HG02870 (cell line): Measurements from ENCODE around the gene SLCO3A1.

Source experiments
- ATAC-seq: cut with Tn5 transposase; IDR thresholded peaks from one replicate; pipeline ENCODE4 v1.9.1; 2021; ENCODE audit warnings: mild to moderate bottlenecking, moderate library complexity; ENCODE audit not compliant: unreplicated experiment

Gene SLCO3A1

GRCh38 chr15:91881569-91882297 is 28.2 kb downstream of the SLCO3A1 start:
- no peak for ATAC-seq

GRCh38 chr15:91882858-91883586 is 29.5 kb downstream of the SLCO3A1 start:
- ATAC-seq: no peak

GRCh38 chr15:91884606-91885005 is 31.1 kb downstream of the SLCO3A1 start:
- no peak for ATAC-seq

- no peak for ATAC-seq
Observed at GRCh38 chr15:91885054-91885453, 31.5 kb downstream of the SLCO3A1 start.

GRCh38 chr15:91885714-91886270 is 32.3 kb downstream of the SLCO3A1 start:
- no peak for ATAC-seq

GRCh38 chr15:91886878-91887277 is 33.4 kb downstream of the SLCO3A1 start:
- ATAC-seq: no peak

- ATAC-seq: no peak
Observed at GRCh38 chr15:91887321-91887720, 33.8 kb downstream of the SLCO3A1 start.

GRCh38 chr15:91887921-91888373 is 34.4 kb downstream of the SLCO3A1 start:
- ATAC-seq: no peak

- ATAC-seq: no peak
Observed at GRCh38 chr15:91889111-91889815, 35.8 kb downstream of the SLCO3A1 start.

- ATAC-seq: no peak
Observed at GRCh38 chr15:91890614-91891013, 37.1 kb downstream of the SLCO3A1 start.

GRCh38 chr15:91891101-91891500 is 37.6 kb downstream of the SLCO3A1 start:
- no peak for ATAC-seq

GRCh38 chr15:91891788-91892345 is 38.4 kb downstream of the SLCO3A1 start:
- no peak for ATAC-seq

- ATAC-seq: no peak
Observed at GRCh38 chr15:91892436-91892835, 38.9 kb downstream of the SLCO3A1 start.

- no peak for ATAC-seq
Observed at GRCh38 chr15:91894606-91895005, 41.1 kb downstream of the SLCO3A1 start.

GRCh38 chr15:91895051-91895450 is 41.5 kb downstream of the SLCO3A1 start:
- ATAC-seq: no peak

- ATAC-seq: no peak
Observed at GRCh38 chr15:91896341-91897055, 43.0 kb downstream of the SLCO3A1 start.

- no peak for ATAC-seq
Observed at GRCh38 chr15:91897585-91898372, 44.3 kb downstream of the SLCO3A1 start.

- ATAC-seq: no peak
Observed at GRCh38 chr15:91898843-91899242, 45.3 kb downstream of the SLCO3A1 start.

GRCh38 chr15:91904942-91905341 is 51.4 kb downstream of the SLCO3A1 start:
- no peak for ATAC-seq

- ATAC-seq: no peak
Observed at GRCh38 chr15:91908391-91908790, 54.9 kb downstream of the SLCO3A1 start.
